NCI-H2227 treated with DMSO at 0.1 percent for 48 hours (cell line): ENCODE measurements around the gene GRIPAP1.
"Not testable (repeated sequence)": the region's sequence is repeated elsewhere in the genome, so short reads cannot be mapped to it uniquely, and the experiment has no call there.

Experiments
- DNase-seq: peaks from one replicate; lab custom pipeline; 2025; lab: John Stamatoyannopoulos, UW

The GRIPAP1 gene

DNA sequence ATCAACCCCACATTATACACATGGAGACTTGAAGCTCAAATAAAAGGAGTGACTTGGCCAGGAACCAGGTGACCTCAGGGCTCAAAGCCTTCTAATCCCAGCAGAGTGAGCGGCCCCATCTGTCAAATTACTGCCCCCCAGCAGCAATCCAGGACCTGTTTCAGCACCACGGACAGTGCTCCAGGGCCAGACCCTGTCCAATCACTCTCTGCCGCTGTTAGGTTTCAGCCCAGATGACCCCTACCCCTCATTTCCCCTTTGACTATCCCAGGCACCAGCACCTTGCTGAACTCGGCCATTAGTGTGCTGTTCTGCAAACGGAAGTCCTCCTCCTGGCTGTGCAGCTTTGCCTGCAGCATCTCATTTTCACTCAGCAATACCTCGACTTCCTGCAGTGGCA is 5.1 kb downstream of the GRIPAP1 start:
- DNase-seq = no peak

DNA sequence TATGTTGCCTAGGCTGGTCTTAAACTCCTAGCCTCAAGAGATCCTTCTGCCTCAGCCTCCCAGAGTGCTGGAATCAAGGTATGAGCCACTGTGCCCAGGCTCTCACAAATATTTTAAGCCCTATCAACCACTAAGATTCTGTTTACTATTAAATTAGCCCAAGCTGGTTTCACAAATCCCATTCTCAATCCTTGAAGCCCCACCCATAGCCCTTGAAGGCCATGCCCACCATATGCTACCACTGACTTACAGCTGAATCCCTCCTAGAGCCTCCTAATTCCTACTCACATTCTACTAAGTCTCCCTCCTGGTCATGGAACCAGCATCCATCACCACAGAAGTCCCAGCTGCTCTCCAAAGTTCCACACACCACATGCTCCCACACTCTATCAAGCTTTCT is 9.7 kb downstream of the GRIPAP1 start:
- no peak for DNase-seq

DNA sequence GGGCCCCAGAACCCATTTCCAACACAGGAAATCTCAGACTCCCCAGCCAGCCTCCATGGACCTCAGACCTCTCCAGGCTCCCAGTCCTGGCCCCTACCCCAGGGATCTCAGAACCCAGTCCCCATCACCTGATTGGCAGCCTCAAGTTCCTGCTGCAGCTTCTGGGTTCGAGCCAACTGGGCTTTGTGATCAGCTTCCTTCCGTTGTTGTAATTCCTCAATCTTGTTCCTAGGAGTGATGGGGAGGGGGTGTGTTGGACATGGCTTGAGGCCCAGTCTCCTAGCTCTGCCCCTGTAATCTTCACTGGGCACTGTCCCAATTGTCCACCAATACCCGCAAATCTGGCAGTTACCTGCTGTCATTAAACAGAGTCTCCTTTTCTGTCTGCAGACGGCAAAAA is 12.6 kb downstream of the GRIPAP1 start:
- DNase-seq = no peak

DNA sequence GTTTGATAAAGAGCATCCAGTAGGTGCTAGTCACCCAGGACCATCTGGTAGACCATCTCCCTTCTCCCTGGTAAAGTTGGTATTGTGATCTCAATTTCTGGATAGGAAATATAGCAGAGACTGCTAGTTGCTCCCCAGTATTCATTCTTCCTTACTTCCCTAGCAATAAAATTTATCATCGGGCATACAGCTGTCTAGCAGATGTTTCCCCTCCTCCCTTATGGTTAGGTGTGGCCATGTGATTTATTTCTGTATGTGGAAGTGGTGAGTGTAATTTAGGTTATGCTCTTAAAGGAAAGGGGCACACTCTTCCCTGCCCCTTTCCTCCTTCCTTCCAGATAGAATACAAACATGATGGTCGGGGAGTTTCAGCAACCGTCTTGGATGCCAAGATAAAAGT is 18.2 kb downstream of the GRIPAP1 start:
- no peak for DNase-seq

DNA sequence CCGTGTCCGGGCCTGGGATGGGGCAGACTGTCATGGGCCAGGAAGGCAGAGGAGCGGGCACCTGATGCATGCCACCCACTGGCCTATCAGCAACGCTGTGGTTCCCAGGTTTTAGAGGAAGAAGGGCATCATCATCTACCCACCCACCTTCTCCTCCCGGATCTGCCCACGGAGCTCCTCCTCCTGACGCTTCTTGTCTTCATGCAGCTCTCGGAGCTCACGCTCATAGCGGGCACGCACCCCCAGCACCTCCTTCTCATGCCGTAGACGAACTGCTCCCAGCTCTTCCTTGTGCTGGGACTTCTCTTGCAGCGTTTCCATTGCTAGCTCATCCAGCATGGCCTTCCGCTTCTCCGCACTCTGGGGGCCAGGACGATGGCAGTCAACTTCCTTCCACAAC is 19.0 kb downstream of the GRIPAP1 start:
- DNase-seq = no peak

DNA sequence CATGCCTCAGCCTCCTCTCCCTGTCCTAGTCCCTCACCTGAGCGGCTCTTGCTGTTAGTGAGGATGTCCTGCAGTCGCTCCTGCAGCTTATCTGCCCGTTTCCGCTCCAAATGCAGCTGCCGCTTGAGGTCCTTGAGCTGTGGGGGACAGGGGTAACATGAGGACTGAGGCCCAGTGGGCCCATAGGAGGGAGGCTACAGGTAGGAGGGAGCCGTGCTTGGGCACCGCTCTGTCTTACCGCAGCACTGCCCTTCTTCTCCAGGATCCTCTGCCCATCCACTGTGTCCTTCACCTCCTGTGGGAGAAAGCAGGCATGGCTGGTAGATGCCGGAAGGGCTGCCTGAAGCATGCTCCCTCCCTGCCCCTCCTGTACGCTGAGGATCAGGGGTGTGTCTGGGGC is 20.9 kb downstream of the GRIPAP1 start:
- DNase-seq = no peak

DNA sequence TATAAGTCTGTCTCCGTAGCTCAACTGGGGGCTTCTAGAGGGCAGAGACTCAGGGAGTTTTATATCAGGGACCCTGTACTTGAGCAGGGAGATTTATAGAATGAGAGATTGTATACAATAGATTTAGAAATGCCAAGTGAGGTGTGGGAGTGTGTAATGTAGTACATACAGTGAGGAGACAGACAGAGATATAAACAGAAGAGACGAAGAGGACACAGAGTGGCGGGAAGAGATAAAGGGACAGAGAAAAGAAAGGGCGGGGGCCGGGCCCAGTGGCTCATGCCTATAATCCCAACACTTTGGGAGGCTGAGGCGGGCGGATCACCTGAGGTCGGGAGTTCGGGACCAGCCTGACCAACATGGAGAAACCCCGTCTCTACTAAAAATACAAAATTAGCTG is 21.7 kb downstream of the GRIPAP1 start:
- not testable (repeated sequence) for DNase-seq

DNA sequence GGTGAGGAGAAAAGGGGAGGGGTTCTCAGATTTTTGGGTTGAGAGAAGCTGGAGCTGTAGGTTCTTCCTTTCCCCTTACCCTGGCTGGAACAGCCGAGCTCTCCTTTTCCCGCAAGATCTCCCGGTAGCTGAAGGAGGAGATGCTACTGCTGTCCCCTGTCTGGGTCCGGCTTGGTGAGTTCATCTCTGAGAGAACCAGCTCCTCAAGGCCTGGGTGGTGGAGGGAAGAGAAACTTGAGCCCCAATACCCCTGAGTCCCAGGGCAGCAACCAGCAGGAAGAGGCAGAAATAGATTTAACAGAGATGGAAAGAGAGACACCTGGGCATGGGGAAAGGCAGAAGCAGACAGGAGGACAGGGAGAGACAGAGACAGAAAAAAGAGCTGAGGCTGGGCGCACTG is 23.8 kb downstream of the GRIPAP1 start:
- DNase-seq = no peak

DNA sequence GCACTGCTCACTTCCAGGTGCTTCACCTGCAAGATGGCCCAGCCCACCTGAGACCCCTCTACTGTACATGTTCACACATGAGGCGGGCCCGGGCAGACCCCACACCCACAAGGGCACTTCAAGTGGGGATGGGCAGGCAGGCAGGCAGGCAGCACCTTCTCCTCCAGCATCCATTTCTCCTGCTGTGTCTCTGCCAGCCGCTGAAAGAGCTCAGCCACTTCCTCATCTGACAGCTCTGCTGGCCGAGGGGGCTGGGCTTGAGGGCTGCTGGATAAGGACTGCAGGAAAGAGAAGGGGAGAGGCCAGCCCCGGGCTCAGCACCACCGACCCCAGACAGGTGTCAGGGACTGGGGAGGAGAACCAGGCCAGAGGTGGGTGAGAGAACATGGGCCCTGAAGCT is 26.0 kb downstream of the GRIPAP1 start:
- no peak for DNase-seq

DNA sequence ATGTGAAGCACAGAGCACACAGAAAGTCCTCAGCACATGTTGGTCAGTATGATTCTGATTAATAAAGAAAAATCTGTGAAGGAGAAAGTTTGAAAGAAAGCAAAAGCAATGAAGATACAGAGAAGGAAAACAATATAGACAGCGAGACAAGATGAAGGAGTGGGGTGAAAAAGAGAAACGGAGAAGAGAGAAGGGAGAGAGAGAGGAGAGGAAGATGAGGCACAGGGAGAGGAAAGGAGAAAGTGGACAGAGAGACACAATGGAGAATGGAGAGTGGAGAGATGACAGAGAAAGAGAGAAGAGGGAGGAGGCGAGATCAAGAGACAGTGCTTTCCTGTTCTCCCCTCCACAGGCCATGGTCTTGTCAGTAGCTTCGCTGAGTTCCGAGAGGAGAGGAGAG is 26.5 kb downstream of the GRIPAP1 start:
- no peak for DNase-seq

DNA sequence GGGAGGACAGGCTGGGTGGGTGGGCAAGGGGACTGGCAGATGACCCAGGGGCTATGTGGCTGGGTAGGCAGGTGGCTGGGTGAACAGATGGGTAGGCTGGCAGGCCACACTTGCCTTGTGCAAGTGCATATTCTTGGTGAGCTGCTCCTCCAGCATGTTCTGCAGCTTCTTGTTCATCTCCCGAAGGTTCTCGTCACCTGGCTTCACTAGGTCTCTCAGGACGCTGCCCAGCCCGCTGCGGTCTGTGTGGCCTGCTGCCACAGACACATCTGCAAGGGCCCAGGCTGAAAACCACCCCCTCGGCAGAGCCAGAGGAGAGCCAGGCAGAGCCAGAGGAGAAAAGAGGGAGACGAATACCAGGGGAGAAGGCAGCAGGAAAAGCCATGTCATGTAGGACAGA is 27.0 kb downstream of the GRIPAP1 start:
- DNase-seq = no peak

DNA sequence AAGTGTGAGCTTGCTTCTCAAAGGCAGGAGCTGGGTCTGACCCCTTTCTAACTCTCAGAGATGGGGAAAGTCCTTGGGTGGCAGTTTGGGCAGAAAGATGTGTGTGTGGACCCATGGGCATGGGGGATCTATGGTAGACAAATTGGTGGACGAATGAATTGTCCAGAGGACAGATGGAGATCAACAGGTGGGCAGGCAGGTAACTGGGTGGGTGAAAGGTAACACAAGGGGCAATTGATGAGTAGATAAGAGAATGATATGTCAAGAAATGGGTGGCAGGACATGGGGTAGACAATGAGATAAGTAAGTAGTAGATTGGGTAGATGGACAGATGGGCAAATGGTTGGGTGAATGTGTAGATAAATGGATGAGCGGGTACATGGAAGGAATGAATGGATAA is 27.5 kb downstream of the GRIPAP1 start:
- no peak for DNase-seq

DNA sequence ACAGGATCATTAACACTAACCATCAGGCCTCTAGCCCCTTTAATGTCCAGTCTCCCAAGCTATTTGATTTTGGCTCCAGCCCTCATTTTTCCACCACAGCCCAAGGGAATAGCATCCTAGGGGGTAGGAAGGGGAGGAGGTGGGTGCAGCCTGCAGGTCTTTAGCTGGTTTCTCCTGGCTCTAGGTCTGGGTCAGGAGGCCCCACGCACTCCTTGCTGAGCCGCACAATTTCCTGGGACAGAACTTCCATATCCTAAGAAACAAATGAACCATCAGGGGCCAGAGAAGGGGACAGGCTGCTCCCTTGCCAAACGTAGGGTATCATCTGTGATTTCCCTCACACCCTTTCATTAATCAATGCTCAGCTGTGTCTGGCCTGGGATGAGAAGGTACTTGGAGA is 28.0 kb downstream of the GRIPAP1 start:
- no peak for DNase-seq

DNA sequence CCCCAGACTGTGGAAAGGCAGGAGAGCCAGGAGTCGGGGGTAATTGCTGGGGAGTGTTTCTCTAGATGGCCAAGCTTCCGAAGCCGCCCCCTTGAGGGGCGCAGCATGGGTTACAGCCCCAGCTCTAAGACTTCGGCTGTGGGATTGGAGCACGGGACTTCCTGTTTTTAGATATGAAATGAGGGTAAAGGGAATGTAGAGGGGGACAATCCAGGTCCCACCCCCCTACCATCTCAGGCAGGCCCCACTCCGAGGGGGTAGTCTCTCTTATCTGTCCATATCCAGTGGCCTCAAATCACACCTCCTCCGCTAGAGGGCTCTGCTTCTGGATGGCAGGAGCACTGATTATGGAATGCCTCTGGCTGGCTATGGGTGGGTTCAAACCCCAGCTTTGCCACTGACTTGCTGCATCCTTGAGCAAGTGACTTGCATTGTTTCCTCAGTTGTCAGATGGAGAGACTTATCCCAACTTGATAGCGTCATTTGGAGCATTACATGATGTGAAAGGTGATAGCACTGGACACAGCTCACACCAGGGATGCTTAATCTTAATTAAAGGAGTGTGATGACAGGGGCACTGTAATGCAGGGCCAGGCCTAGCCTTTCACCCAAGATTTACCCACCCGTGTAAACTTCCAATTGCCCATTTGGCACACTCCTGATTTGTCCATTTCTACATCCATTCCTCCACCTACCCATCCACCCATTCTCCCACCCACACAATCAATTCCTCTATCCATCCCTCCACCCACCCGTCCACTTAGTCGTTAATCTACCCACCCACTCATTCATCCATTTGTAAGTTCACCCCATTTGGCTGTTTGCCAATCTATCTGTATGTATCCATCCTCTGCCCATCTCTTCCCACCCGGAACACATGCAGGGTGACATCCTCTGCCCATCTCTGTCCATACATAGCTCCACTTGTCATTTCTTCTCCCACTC is 29.6 kb downstream of the GRIPAP1 start:
- DNase-seq = peak; percentile 97

DNA sequence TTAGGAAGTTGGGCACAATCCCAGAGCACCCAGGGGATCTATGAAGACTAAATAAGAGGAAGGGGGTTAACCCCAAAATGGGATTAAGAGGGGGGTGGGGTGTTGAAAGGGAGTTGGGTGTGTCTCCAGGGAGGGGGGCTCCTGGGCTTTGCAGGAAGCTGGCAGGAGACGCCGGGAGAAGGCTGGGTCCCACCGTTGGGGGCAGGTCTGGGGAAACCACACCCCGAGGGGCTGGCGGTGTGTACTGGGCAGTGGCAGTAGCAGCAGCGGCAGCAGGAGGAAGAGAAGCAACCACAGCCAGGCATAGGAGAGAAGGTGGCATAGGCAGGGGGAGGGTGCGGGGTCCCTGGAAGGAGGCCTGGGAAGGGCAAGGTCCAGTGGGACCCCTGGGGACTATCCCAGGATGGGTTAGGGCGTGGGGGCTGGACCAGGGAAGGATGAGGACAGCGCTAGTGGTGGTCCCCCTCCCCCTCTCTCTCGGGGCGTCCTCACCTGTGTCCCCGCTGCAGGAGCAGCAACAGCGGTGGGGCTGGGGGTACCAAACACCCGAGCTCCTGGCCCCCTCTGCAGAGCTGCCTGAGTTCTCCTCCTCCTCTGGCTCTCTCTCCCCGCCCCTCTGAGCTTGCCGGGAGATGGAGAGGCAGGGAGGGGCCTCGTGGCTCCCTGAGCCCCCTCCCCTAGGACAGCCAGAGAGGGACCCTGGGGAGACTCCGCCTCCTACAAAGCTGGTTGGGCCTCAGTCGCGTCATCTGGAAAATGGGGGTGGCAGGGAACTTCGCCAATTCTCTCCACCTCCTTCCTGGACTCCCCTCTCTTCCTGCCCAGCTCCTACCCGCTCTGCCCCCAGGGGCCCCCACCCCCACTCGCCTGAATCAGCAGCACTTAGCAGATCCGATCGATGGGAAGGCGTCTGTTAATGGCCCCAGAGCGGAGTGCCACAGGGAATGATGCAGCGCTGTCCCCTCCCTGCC is 30.5 kb downstream of the GRIPAP1 start, which contains the start of gene KCND1:
Gene KCND1 (minus strand): TSS at position 596 of the 971 bp plus-strand sequence. CDS start 1,573 bp downstream, outside the sequence.
- DNase-seq = peak; percentile 97

DNA sequence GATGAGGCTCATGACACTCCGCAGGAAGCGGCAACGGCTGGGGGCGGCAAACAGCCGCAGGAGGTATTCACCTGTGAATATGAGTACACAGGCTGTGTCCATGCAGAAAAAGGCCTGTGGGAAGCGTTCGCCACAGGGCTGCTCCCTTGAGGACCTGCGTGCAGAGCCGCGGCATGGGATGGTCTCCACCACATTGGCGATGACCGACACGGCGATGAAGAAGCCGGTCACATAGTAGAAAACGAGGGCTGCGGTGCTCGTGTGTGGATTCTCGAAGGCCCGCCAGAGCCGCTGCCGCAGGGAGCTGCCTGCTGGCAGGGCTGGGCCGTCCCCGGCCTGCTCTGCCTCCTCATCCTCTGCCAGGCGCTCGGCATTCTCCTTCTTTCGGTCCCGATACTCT is 32.6 kb downstream of the GRIPAP1 start:
- DNase-seq = no peak

DNA sequence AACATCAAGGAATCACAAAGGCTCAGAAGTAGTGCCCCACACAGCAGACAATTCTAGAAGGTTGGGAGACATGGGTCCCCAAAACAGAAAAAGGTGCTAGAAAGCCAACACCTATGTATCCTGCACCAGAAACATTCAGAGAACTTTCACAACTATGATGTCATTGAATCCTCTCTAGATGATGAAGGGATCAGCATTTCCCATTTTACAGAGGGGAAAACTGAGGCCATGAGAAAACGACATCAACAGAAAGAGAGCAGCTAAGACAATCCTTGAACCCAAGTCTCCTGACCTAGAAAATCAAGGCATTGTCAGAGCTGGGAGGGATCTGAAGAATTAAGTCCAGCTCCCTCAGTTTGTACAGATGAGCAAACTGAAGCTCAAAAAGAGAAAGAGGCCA is 33.7 kb downstream of the GRIPAP1 start:
- no peak for DNase-seq

DNA sequence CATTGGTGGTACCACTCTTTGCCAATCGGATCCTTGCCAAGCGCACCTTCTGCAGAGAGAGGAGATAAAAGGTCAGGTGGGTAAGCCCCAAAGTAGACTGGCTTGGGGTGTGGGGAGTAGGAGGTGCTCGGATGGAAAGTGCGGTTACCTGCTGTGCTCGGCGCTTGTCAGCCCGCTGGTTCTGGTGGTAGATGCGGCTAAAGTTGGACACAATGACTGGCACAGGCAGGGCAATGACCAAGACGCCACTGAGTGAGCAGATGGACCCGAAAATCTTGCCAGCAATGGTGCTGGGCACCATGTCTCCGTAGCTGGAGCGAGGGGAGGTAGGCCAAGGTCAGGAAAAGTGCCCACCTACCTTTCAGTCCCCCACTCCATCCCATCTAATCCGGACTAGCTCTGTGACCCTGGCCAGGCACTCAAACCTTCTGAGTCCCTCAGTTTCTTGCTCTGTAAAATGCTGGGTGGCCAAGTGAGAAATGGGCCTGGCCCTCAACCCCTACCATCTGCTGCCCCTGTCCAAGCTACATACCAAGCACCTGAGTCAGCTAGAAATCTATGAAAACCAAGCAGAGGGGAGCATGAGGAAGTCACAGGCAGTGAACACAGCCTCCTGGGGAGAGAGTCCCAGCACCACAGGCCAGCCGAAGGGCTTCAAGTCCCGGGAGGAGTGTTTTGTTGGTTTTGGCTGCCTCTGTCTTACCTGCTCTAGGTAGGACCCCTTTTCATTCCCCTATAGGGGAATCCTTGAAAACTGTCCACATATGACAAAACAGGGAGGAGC is 35.1 kb downstream of the GRIPAP1 start:
- DNase-seq = no peak

DNA sequence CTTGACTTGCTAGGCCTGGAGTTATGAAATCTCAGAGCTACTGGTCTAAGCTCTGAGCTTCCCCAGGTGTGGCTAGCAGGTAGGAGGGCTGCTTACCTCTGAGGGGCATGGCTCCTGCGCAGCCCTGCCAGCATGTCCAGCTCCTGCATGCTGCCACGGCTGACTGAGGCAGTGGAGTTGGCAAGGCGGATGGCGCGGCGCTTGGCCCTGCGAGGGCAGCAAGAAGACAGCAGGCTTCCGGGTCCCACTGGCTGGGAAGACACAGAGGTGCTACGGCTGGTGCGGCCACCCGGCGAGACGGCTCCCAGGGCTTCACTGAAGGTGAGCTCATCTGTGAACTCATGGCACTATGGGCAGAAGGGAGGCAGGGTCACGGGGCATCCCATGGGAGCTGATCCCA is 36.1 kb downstream of the GRIPAP1 start:
- no peak for DNase-seq

DNA sequence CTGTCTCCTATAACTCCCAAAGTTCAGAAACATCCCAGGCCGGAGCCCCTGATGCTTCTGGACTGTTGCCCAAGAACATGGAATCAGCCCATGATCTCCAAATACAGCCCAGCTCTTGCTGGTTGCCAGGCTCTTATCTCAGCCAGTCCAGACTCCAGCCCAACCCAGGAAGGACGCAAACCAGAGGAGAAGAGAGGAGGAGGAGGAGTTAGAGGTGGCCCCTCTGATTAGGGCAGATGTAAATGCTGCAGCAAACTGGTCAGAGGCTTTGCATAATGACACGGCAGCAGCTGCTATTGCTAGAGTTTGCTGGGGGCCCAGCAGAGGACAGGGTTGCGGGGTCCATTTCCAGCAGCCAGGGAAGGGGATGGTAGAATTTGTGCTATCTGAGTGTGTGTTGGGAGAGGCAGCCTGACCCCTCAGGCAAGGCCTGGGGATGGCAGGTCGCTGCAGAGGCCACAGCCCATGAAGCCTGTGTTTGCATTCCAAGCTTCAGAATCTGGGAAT is 40.4 kb downstream of the GRIPAP1 start:
- DNase-seq = no peak

DNA sequence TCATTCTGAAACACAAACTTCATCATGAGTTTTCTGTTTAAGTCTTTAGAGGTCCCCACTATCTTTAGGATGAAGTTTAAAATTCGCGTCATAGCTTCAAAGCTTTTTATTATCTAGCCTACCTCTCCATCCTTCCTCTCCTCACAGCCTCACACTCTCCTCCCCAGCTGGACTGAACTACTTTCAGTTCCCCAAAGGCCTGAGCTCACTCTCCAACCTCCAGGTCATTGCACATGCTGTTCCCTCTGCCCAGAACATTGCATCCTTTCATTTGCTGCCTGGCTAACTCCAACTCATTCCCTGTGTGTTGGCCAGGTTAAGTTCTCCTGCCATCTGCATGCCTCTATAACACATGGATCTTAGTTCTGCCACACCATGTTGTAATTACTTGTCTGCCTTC is 41.8 kb downstream of the GRIPAP1 start:
- DNase-seq = no peak

DNA sequence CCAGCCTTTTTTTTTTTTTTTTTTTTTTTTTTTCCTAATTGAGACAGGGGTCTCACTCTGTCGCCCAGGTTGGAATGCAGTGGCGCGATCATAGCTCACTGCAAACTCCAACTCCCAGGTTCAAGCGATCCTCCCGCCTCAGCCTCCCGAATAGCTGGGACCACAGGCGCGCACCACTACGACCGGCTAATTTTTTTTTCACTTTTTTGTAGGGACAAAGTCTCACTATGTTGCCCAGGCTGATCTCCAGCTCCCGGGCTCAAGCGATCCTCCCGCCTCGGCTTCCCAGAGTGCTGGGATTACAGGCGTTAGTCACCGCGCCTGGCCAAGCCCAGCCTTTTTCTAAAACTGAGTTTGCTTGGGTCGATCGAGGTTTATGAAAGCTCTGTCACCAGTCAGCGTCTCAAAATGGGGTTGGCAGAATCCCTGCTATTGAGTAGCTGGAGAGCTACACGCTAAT is 43.4 kb downstream of the GRIPAP1 start:
- peak; percentile 52 for DNase-seq
